ENCODE measurements around the gene MARCHF3.

The MARCHF3 gene

DNA sequence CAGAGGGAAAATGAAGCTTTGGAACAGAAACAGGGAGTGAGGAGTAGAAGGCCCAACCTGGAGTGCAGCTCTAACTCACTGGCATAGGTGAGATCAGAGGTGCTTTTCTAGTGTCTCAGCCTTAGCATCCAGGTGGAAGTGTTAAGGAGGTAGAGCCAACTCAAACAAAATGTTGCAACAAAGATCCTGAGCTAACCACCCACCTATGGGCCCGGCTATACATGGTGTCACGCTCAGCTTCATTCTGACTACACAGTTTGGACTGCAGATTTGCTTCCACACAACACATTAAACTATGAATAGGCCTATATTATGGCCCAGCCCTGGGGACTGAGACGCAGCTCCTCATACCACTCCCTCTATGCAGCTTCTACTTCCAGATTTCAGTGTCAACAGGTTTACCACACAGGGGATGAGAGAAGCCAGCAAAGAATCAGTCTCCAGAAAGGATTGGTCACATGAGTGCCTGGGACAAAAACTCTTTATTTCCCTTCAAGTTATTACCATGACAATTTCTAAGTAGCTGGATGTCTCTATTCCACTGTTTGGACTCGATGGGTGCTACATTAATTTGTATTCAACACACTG, 34.0 kb upstream of the MARCHF3 start:
- Histone ChIP-seq H3K9me3 (ENCODE audit: low read length) (no peaks in the 10 kb centered on the region), H3K4me1 (ENCODE audit: insufficient read depth, low read length, severe bottlenecking) (no peaks in the 10 kb centered on the region), H3K79me2 (ENCODE audit: insufficient read depth, low read length) (no peaks in the 10 kb centered on the region), H3F3A (ENCODE audit: insufficient read depth, low read length) (no peaks in the 10 kb centered on the region), H3K4me3 (ENCODE audit: low read depth, low read length, poor library complexity, severe bottlenecking) (no peak overlapping the region), H3K27ac (ENCODE audit: low read depth, low read length, poor library complexity, severe bottlenecking) (no peak overlapping the region), H2AFZ (ENCODE audit: low read length) (no peak overlapping the region), H3K9ac (ENCODE audit: low read length) (no peak overlapping the region), H4K20me1 (ENCODE audit: insufficient read depth, low read length) (no peaks in the 10 kb centered on the region), H3K27me3 (ENCODE audit: insufficient read depth, low read length) (no peaks in the 10 kb centered on the region), H3K4me2 (ENCODE audit: low read length) (no peak overlapping the region), H3K9me2 (ENCODE audit: low read depth, low read length) (no peaks in the 10 kb centered on the region), H3K36me3 (ENCODE audit: insufficient read depth, low read length) (peaks cover 21% of the 10 kb centered on the region; the same call in 1 of the 2 replicates)
- TF ChIP-seq, protein P1, sequence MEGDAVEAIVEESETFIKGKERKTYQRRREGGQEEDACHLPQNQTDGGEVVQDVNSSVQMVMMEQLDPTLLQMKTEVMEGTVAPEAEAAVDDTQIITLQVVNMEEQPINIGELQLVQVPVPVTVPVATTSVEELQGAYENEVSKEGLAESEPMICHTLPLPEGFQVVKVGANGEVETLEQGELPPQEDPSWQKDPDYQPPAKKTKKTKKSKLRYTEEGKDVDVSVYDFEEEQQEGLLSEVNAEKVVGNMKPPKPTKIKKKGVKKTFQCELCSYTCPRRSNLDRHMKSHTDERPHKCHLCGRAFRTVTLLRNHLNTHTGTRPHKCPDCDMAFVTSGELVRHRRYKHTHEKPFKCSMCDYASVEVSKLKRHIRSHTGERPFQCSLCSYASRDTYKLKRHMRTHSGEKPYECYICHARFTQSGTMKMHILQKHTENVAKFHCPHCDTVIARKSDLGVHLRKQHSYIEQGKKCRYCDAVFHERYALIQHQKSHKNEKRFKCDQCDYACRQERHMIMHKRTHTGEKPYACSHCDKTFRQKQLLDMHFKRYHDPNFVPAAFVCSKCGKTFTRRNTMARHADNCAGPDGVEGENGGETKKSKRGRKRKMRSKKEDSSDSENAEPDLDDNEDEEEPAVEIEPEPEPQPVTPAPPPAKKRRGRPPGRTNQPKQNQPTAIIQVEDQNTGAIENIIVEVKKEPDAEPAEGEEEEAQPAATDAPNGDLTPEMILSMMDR (IDR thresholded peaks at IDR 0.05; ENCODE audit: low read length): no peak
- no peak for TF ChIP-seq EZH2 (IDR thresholded peaks at IDR 0.05; ENCODE audit: borderline replicate concordance, low read length)

DNA sequence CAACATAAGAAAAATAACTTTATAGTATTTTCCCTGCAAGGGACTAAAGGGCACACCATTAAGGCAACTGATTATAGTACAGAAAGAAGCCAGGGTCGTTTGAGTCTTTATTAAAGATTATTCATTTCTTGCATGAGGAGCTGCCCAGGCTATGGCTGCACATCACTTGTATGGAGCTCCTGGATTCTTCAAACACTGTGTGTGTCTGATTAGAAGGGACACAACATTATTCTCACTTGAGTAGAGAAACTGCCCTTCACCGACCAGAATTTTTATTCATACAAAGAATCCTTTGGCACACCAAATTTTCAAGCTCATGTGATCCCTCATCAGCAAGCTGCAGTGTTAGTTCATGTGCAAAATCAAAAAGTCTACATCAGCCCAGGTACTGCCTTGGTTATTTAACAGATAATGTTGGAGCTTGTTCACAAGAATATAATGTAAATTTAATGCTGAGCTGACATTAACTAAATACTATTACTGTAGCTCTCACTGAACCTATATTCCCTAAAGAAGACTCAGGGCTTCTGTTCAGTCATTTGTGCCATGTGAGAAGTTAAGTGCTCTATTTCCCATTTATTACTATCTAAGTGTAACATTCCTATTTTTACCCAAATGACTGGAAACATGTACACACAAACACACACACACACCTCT, 33.0 kb upstream of the MARCHF3 start:
- no peak overlapping the region for H3K27ac ChIP-seq (ENCODE audit: low read depth, low read length, poor library complexity, severe bottlenecking)
- no peaks in the 10 kb centered on the region for H3K9me2 ChIP-seq (ENCODE audit: low read depth, low read length)
- no peaks in the 10 kb centered on the region for H3K79me2 ChIP-seq (ENCODE audit: insufficient read depth, low read length)
- H4K20me1 ChIP-seq (ENCODE audit: insufficient read depth, low read length): no peaks in the 10 kb centered on the region
- H3K9me3 ChIP-seq (ENCODE audit: low read length): no peaks in the 10 kb centered on the region
- H3K9ac ChIP-seq (ENCODE audit: low read length): no peak overlapping the region
- H3K4me2 ChIP-seq (ENCODE audit: low read length): no peak overlapping the region
- TF ChIP-seq, protein P1 (IDR thresholded peaks at IDR 0.05; ENCODE audit: low read length): no peak
- no peak for TF ChIP-seq EZH2 (IDR thresholded peaks at IDR 0.05; ENCODE audit: borderline replicate concordance, low read length)
- H3K4me3 ChIP-seq (ENCODE audit: low read depth, low read length, poor library complexity, severe bottlenecking): no peak overlapping the region
- no peak overlapping the region for H2AFZ ChIP-seq (ENCODE audit: low read length)
- H3F3A ChIP-seq (ENCODE audit: insufficient read depth, low read length): no peaks in the 10 kb centered on the region
- no peaks in the 10 kb centered on the region for H3K27me3 ChIP-seq (ENCODE audit: insufficient read depth, low read length)
- H3K36me3 ChIP-seq (ENCODE audit: insufficient read depth, low read length): peaks cover 14% of the 10 kb centered on the region; the same call in 1 of the 2 replicates
- no peaks in the 10 kb centered on the region for H3K4me1 ChIP-seq (ENCODE audit: insufficient read depth, low read length, severe bottlenecking)

DNA sequence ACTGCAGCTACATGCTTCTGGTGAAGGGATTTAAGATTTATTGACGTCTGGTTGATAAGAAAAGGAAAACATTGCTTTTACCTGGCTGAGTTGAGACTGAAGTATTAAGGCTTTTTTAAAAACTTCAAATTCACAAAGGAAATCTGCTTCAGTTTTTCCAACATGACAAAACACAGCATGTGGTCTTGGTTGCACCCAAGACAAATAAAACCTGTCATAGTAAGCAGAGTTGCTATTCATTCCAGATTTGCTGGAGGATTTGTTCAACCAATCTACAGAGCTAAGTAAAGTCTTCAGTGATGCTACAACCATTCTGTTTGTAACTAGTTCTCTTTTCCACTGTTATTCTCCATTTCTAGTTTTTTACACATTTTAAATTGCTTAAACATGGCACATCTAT, 31.6 kb upstream of the MARCHF3 start:
- no peaks in the 10 kb centered on the region for H3K79me2 ChIP-seq (ENCODE audit: insufficient read depth, low read length)
- no peak overlapping the region for H2AFZ ChIP-seq (ENCODE audit: low read length)
- no peak overlapping the region for H3K4me3 ChIP-seq (ENCODE audit: low read depth, low read length, poor library complexity, severe bottlenecking)
- H3K9ac ChIP-seq (ENCODE audit: low read length): no peak overlapping the region
- no peaks in the 10 kb centered on the region for H3F3A ChIP-seq (ENCODE audit: insufficient read depth, low read length)
- H3K9me2 ChIP-seq (ENCODE audit: low read depth, low read length): no peaks in the 10 kb centered on the region
- H3K27me3 ChIP-seq (ENCODE audit: insufficient read depth, low read length): no peaks in the 10 kb centered on the region
- no peak overlapping the region for H3K4me2 ChIP-seq (ENCODE audit: low read length)
- H3K27ac ChIP-seq (ENCODE audit: low read depth, low read length, poor library complexity, severe bottlenecking): no peak overlapping the region
- peaks cover 14% of the 10 kb centered on the region for H3K36me3 ChIP-seq (ENCODE audit: insufficient read depth, low read length)
- TF ChIP-seq, protein P1 (IDR thresholded peaks at IDR 0.05; ENCODE audit: low read length): no peak
- no peak for TF ChIP-seq EZH2 (IDR thresholded peaks at IDR 0.05; ENCODE audit: borderline replicate concordance, low read length)
- H3K9me3 ChIP-seq (ENCODE audit: low read length): no peaks in the 10 kb centered on the region
- no peaks in the 10 kb centered on the region for H3K4me1 ChIP-seq (ENCODE audit: insufficient read depth, low read length, severe bottlenecking)
- H4K20me1 ChIP-seq (ENCODE audit: insufficient read depth, low read length): no peaks in the 10 kb centered on the region

All from OCI-LY1 (cell line).